ENCODE results near the gene TMX2. TPM values are rescaled to one million over a fixed set of nuclear protein-coding genes. Genes with fewer than 3 reads are reported as not detected.

Gene TMX2
- total RNA-seq, 1 donor from 2014 or later: 32.7 TPM

Other genes starting within 250 kb of the TMX2 start
- 12.5 TPM for gene SLC43A1, start 196.9 kb upstream of the TMX2 start, total RNA-seq (ENCODE audit: insufficient read depth, low replicate concordance)
- 7.0 TPM for gene TIMM10, start 181.8 kb upstream of the TMX2 start, total RNA-seq (ENCODE audit: insufficient read depth, low replicate concordance)
- not detected for gene SMTNL1, start 175.0 kb upstream of the TMX2 start, total RNA-seq (ENCODE audit: insufficient read depth, low replicate concordance)
- gene UBE2L6, start 144.9 kb upstream of the TMX2 start, total RNA-seq (ENCODE audit: insufficient read depth, low replicate concordance): 26.5 TPM
- 31.8 TPM for gene SERPING1, start 114.9 kb upstream of the TMX2 start, total RNA-seq (ENCODE audit: insufficient read depth, low replicate concordance)
- 3.4 TPM for gene YPEL4, start 62.7 kb upstream of the TMX2 start, total RNA-seq (ENCODE audit: insufficient read depth, low replicate concordance)
- 22.6 TPM for gene CLP1, start 54.8 kb upstream of the TMX2 start, total RNA-seq (ENCODE audit: insufficient read depth, low replicate concordance)
- 20.5 TPM for gene ZDHHC5, start 44.5 kb upstream of the TMX2 start, total RNA-seq (ENCODE audit: insufficient read depth, low replicate concordance)
- gene MED19, start 378 bp upstream of the TMX2 start, total RNA-seq (ENCODE audit: insufficient read depth, low replicate concordance): 13.5 TPM
- gene SELENOH, start 28.9 kb downstream of the TMX2 start, total RNA-seq (ENCODE audit: insufficient read depth, low replicate concordance): 78.7 TPM
- 3.1 TPM for gene BTBD18, start 39.2 kb downstream of the TMX2 start, total RNA-seq (ENCODE audit: insufficient read depth, low replicate concordance)
- 180 TPM for gene CTNND1, start 49.2 kb downstream of the TMX2 start, total RNA-seq (ENCODE audit: insufficient read depth, low replicate concordance)